GM12874 (cell line): ENCODE data around the gene DFFA.

Experiments used
- TF ChIP-seq, protein P1 (sequence below): IDR thresholded peaks from 2 replicates; pipeline ENCODE4 v1.5.1; 2011; ENCODE audit warnings: low read depth, mild to moderate bottlenecking, control low read depth, low read length, moderate library complexity; ENCODE audit not compliant: insufficient read depth

DFFA gene

DNA sequence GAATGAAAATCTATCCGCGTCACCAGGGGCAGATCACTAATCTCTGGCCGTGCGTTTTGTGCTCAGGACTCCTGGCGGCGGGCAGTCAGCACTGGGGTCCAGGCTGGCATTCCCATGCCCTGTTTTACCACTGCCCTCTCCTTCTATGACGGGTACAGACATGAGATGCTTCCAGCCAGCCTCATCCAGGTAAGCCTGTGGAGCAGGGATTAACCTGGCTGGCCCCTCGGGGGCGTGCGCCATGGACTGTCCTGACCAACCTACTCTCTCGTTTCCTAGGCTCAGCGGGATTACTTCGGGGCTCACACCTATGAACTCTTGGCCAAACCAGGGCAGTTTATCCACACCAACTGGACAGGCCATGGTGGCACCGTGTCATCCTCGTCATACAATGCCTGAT, 53.0 kb downstream of the DFFA start:
- TF ChIP-seq, protein P1, sequence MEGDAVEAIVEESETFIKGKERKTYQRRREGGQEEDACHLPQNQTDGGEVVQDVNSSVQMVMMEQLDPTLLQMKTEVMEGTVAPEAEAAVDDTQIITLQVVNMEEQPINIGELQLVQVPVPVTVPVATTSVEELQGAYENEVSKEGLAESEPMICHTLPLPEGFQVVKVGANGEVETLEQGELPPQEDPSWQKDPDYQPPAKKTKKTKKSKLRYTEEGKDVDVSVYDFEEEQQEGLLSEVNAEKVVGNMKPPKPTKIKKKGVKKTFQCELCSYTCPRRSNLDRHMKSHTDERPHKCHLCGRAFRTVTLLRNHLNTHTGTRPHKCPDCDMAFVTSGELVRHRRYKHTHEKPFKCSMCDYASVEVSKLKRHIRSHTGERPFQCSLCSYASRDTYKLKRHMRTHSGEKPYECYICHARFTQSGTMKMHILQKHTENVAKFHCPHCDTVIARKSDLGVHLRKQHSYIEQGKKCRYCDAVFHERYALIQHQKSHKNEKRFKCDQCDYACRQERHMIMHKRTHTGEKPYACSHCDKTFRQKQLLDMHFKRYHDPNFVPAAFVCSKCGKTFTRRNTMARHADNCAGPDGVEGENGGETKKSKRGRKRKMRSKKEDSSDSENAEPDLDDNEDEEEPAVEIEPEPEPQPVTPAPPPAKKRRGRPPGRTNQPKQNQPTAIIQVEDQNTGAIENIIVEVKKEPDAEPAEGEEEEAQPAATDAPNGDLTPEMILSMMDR, result no peak

DNA sequence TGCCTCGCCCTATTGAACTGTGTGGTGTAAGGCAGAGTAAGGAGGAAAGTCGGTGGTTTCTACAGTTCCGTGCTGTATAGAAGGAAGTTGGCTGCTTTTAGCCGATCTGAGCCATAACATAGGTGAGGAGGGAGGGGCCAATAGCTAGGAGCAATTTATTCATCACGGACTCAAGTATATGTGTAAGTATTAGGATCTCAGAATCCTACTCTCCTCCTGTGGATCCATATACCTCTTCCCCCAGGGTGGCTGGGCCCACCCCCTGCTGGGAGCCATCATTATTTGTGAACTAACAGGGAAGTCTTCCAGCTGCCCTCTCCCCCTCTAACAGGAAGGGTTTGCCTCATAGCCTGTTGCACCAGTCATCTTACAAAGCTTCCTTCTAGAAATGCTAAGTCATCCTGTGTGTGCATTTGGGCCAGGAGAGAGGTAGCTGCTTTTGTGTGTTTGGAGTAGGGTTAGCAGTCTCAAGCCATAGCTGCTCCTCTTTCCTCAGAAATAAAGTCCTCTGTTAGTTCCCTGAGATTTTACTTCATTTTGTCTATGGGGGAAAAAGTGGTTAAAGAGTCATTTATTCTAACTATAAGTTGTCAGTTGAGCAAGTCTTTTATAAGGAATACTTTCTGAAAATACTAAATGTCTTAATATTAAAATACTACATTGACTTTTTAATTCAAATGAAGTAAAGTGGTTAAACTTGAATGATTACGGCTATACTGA, 57.0 kb downstream of the DFFA start:
- TF ChIP-seq, protein P1, result no peak

DNA sequence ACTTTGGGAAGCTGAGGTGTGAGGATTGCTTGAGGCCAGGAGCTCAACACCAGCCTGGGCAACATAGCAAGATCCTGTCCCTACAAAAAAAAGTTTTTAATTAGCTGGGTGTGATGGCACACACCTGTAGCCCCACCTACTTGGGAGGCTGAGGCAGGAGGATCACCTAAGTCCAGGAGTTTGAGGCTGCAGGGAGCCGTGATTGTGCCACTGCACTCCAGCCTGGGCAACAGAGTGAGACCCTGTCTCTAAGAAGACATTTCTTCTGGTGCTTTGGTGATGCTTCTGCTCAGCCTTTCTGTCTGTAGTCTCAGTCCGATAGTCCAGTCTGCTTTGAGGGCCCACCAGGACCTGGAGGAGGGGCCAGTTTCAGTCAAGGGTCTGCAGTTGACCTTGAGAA, 65.1 kb downstream of the DFFA start:
- TF ChIP-seq, protein P1, result no peak
